ENCODE measurements around the gene GNG11.

- TF ChIP-seq CTCF (IDR thresholded peaks at IDR 0.05) (no peak), POLR2A (IDR thresholded peaks at IDR 0.05) (no peak)
These were observed 11.6 kb downstream of the GNG11 start for GRCh38 chr7:93933156-93933555.
